Ecto neural progenitor cell (in vitro differentiated cells): Measurements from ENCODE around the gene SLC38A9.
A peak's percentile ranks its signal among the peaks of the same experiment; 100 is the strongest.
"Not testable (repeated sequence)": the region's sequence is repeated elsewhere in the genome, so short reads cannot be mapped to it uniquely, and the experiment has no call there.

Source experiments
- DNase-seq: peaks from one replicate; pipeline ENCODE4 v3.0.0-alpha.2; 2018; ENCODE audit warnings: low spot score

The SLC38A9 gene

GRCh38 chr5:55609413-55609812, 102.7 kb downstream of the SLC38A9 start:
- DNase-seq, result no peak

GRCh38 chr5:55608595-55609349, 103.4 kb downstream of the SLC38A9 start:
- DNase-seq, result no peak

- DNase-seq, result not testable (repeated sequence)
Observed at GRCh38 chr5:55607309-55607708, 104.8 kb downstream of the SLC38A9 start.

GRCh38 chr5:55604611-55605067, 107.5 kb downstream of the SLC38A9 start:
- DNase-seq, result peak; percentile 60

- no peak for DNase-seq
Observed at GRCh38 chr5:55603922-55604321, 108.2 kb downstream of the SLC38A9 start.

GRCh38 chr5:55601628-55602027, 110.5 kb downstream of the SLC38A9 start:
- DNase-seq, result no peak

GRCh38 chr5:55601204-55601618, 110.9 kb downstream of the SLC38A9 start:
- DNase-seq, result no peak

GRCh38 chr5:55600497-55601203, 111.5 kb downstream of the SLC38A9 start:
- no peak for DNase-seq

- DNase-seq, result no peak
Observed at GRCh38 chr5:55600086-55600485, 112.0 kb downstream of the SLC38A9 start.

GRCh38 chr5:55599148-55600050, 112.7 kb downstream of the SLC38A9 start:
- DNase-seq, result no peak

- no peak for DNase-seq
Observed at GRCh38 chr5:55597014-55597981, 114.8 kb downstream of the SLC38A9 start.

GRCh38 chr5:55594671-55595070, 117.5 kb downstream of the SLC38A9 start:
- DNase-seq, result no peak

- DNase-seq, result no peak
Observed at GRCh38 chr5:55593115-55593472, 119.0 kb downstream of the SLC38A9 start.

- no peak for DNase-seq
Observed at GRCh38 chr5:55592388-55593114, 119.6 kb downstream of the SLC38A9 start.

- no peak for DNase-seq
Observed at GRCh38 chr5:55591686-55592085, 120.4 kb downstream of the SLC38A9 start.

GRCh38 chr5:55585206-55585610, 126.9 kb downstream of the SLC38A9 start:
- no peak for DNase-seq

- DNase-seq, result no peak
Observed at GRCh38 chr5:55584398-55585205, 127.5 kb downstream of the SLC38A9 start.

- no peak for DNase-seq
Observed at GRCh38 chr5:55583578-55583977, 128.5 kb downstream of the SLC38A9 start.

- DNase-seq, result no peak
Observed at GRCh38 chr5:55582256-55582655, 129.9 kb downstream of the SLC38A9 start.

- DNase-seq, result no peak
Observed at GRCh38 chr5:55580042-55580441, 132.1 kb downstream of the SLC38A9 start.
